ENCODE results near the gene TPI1. TPM values are rescaled to one million over a fixed set of nuclear protein-coding genes. Genes with fewer than 3 reads are reported as not detected.

The TPI1 gene
- total and polyA plus RNA-seq, 2 of the 8 experiments (the other 6 are each of a cell fraction or from before 2014, with no cell fraction given): 910 to 3,018 TPM

DNA sequence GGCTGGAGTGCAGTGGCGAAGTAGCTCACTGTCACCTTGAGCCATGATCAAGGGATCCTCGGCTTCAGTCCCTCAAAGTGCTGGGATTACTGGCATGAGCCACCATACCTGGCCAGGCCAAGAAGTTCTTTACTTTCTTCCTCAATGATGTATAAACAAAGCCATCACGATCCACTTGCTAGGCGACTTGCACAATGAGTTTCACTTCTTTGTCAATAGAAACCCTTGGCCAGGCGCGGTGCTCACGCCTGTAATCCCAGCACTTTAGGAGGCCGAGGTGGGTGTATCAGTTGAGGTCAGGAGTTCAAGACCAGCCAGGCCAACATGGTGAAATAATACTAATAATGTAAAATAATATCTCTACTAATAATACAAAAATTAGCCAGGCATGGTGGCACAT lies 20.1 kb downstream of the TPI1 start:
- H3K79me1 ChIP-seq (ENCODE audit: low read depth, low read length): no peaks in the 10 kb centered on the region
- peak overlapping the region; percentile 85; the same call in 1 of the 2 replicates for H3K18ac ChIP-seq (ENCODE audit: extremely low read depth, low read length)
- no peaks in the 10 kb centered on the region for H3K27me3 ChIP-seq (replicated peaks in 1 of 4; ENCODE audit: control insufficient read depth in 3 of 4, extremely low read depth in 1 of 4, insufficient read depth in 3 of 4, low read length in 3 of 4)
- POLR2A ChIA-PET (ENCODE audit: partially characterized antibody): interaction anchor here (1.0 to 7.8 kb wide), 5 partner anchors 12 to 81 kb away, joined by 4 to 86 read pairs (median 4); partner anchors contain the start of genes SPSB2 and TPI1
- H4K91ac ChIP-seq (replicated peaks; ENCODE audit: insufficient read length, low read length): peak overlapping the region; percentile 29
- no peaks in the 10 kb centered on the region for H4K20me1 ChIP-seq (replicated peaks in 1 of 2; ENCODE audit: control insufficient read depth in 1 of 2, insufficient read depth in 2 of 2, low read length in 2 of 2)
- peak overlapping the region; percentile 97 for H2BK12ac ChIP-seq (ENCODE audit: low read depth, low read length)
- no peak overlapping the region for H3K56ac ChIP-seq (replicated peaks; ENCODE audit: insufficient read length, low read depth, low read length)
- peak overlapping the region; percentile 60; the same call in 1 of the 2 replicates for H2BK5ac ChIP-seq (ENCODE audit: low read depth, low read length)
- H2BK120ac ChIP-seq (replicated peaks; ENCODE audit: low read depth, low read length): no peak overlapping the region
- no peak overlapping the region for H2AFZ ChIP-seq (ENCODE audit: low read length)
- no peak overlapping the region for H3K4me2 ChIP-seq (ENCODE audit: insufficient read depth in 1 of 2, low read depth in 2 of 2, low read length in 2 of 2)
- no peak overlapping the region for H3K14ac ChIP-seq (ENCODE audit: insufficient read length)
- TF ChIP-seq MAFK (IDR thresholded peaks at IDR 0.05; ENCODE audit: low read depth, low read length) (no peak), POLR2AphosphoS5 (IDR thresholded peaks at IDR 0.05; ENCODE audit: low read depth, low read length) (no peak), CBX5 (IDR thresholded peaks at IDR 0.05; ENCODE audit: low read depth, low read length) (no peak), HDAC6 (IDR thresholded peaks at IDR 0.05; ENCODE audit: low read depth, low read length) (no peak)
- peaks cover 0 to 20% (median 1%) of the 10 kb centered on the region in 4 experiments; a peak in 4 of 8 replicates for H3K36me3 ChIP-seq (ENCODE audit: control insufficient read depth in 2 of 4, insufficient read depth in 4 of 4, low read length in 3 of 4)
- no peak for FAIRE-seq
- H3K27ac ChIP-seq (ENCODE audit: low read depth, low read length): no peak overlapping the region
- H3K4ac ChIP-seq (replicated peaks; ENCODE audit: insufficient read length, low read depth, low read length): no peak overlapping the region
- WGBS, 2 experiments (ENCODE audit: extremely low coverage in 1 of 2, insufficient coverage in 1 of 2, insufficient read length in 1 of 2, insufficient replicate concordance in 2 of 2, low coverage in 1 of 2, low lambda C conversion rate in 2 of 2, missing lambda C conversion rate in 1 of 2): 85% methylated on average over 8 of the region's 8 CpGs; no CpG with 5 or more reads in 1 of the 2 experiments
- no peak overlapping the region for H3K23ac ChIP-seq (ENCODE audit: insufficient read length)
- H4K8ac ChIP-seq (ENCODE audit: extremely low read depth, insufficient read depth, low read length): no peak overlapping the region
- no peak overlapping the region for H3K4me3 ChIP-seq (ENCODE audit: extremely low read depth in 1 of 4, insufficient read depth in 2 of 4, low read depth in 3 of 4, low read length in 4 of 4)
- H3K79me2 ChIP-seq (ENCODE audit: control insufficient read depth in 1 of 2, insufficient read depth in 2 of 2, low read length in 2 of 2): no peaks in the 10 kb centered on the region
- CTCF ChIA-PET (ENCODE audit: partially characterized antibody): interaction anchor here (2.3 kb wide), 1 partner anchor 16 kb away, joined by 18 read pairs; the partner anchor contains the start of gene SPSB2
- peak overlapping the region; percentile 62 for H4K5ac ChIP-seq (ENCODE audit: insufficient read length, low read depth, low read length)
- peak overlapping the region; percentile 100; the same call in 1 of the 2 replicates for H2AK5ac ChIP-seq (ENCODE audit: low read depth, low read length)
- H2BK15ac ChIP-seq (ENCODE audit: low read length): no peak overlapping the region
- peak overlapping the region; percentile 80; the same call in 1 of the 2 replicates for H2BK20ac ChIP-seq (ENCODE audit: low read length)
- DNase-seq (ENCODE audit: low read depth in 1 of 2, low spot score in 2 of 2): no peak
- no peaks in the 10 kb centered on the region for H3K9me3 ChIP-seq (ENCODE audit: insufficient read depth in 2 of 2, low read depth in 1 of 2, low read length in 1 of 2)
- H3K9ac ChIP-seq (replicated peaks in 1 of 4; ENCODE audit: extremely low read depth in 1 of 4, low read depth in 3 of 4, low read length in 3 of 4): no peak overlapping the region
- no peaks in the 10 kb centered on the region for H3K23me2 ChIP-seq (ENCODE audit: low read depth, low read length)
- peaks cover 2 to 13% (median 8%) of the 10 kb centered on the region in 4 experiments; a peak in 6 of 7 replicates for H3K4me1 ChIP-seq (replicated peaks in 1 of 4; ENCODE audit: control insufficient read depth in 3 of 4, insufficient read depth in 4 of 4, low read length in 3 of 4)

All from H1 (cell line).